HG03457 (cell line): ENCODE measurements around the gene CEP89.
"Not testable (repeated sequence)": the region's sequence is repeated elsewhere in the genome, so short reads cannot be mapped to it uniquely, and the experiment has no call there.

Experiments used
- ATAC-seq: cut with Tn5 transposase; IDR thresholded peaks from one replicate; pipeline ENCODE4 v1.9.1; 2021; ENCODE audit warnings: moderate number of reproducible peaks; ENCODE audit not compliant: unreplicated experiment

CEP89 gene

GRCh38 chr19:32848035-32848434 lies 123.7 kb downstream of the CEP89 start:
- ATAC-seq: not testable (repeated sequence)

DNA sequence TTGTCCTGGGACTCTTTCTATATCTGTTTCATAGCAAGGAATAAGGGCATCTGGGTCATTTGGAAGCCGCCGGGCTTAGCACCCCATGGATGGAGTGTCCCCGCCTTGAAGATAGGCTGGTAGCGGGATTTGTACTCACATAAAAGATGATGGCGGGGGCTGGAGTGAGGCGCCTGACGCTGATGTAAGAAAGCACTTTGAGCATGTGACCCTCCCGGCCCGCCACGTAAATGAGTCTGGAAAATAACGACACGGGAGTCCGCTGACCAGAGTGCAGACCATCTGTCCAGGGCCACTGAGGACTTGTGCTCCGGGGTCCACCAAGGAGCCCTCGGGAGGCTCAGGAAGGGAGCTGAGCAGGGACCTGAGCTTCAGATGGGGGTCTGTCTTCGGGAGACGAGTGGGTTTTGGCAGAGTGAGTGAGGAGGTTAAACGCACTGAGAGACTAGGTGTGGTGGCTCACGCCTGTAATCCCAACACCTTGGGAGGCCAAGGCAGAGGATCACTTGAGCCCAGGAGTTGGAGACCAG lies 128.0 kb downstream of the CEP89 start:
- ATAC-seq: no peak

- no peak for ATAC-seq
Observed at GRCh38 chr19:32842061-32842460, 129.7 kb downstream of the CEP89 start.

- no peak for ATAC-seq
Observed at GRCh38 chr19:32837531-32837930, 134.2 kb downstream of the CEP89 start.

GRCh38 chr19:32833388-32833787 lies 138.4 kb downstream of the CEP89 start:
- ATAC-seq: not testable (repeated sequence)

DNA sequence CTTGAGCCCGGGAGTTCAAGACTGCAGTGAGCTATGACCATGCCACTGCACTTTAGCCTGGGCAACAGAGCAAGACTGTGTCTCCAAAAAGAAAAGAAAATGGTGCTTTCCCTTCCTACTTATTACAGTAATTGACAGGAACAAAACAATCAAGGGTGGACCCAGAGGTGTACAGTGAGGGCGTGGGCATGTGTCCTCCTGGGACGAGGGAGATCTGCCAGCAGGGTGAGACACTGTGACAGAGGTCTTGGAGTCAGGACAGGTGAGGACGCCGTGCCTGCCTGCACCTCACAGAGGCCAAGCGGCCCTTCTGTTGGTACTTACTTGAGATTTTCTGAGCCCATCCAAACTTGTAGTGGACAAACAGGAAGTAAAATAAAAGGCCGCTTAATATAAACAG lies 138.9 kb downstream of the CEP89 start:
- ATAC-seq: not testable (repeated sequence)

GRCh38 chr19:32832094-32832493 lies 139.7 kb downstream of the CEP89 start:
- ATAC-seq: not testable (repeated sequence)

DNA sequence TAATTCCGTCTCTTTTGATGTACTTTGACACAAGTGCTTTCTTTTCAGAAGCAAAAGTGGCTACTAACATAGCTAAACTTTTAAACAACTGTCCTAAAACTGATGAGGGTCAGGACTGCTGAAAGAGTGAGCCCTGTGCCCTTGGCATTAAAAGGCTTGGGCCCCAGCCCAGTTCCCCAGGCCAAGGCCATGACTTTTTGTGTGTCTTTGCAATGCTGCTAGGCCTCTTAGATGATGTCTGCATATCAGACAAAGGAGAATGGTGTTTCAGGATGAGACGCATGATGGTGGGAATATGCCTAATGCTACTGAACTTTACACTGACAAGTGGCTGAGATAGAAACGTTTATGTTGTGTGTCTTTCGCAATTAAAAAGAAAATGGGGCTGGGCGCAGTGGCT lies 140.1 kb downstream of the CEP89 start:
- no peak for ATAC-seq

GRCh38 chr19:32830231-32831014 lies 141.3 kb downstream of the CEP89 start:
- ATAC-seq: no peak

- no peak for ATAC-seq
Observed at GRCh38 chr19:32829345-32829896, 142.3 kb downstream of the CEP89 start.

DNA sequence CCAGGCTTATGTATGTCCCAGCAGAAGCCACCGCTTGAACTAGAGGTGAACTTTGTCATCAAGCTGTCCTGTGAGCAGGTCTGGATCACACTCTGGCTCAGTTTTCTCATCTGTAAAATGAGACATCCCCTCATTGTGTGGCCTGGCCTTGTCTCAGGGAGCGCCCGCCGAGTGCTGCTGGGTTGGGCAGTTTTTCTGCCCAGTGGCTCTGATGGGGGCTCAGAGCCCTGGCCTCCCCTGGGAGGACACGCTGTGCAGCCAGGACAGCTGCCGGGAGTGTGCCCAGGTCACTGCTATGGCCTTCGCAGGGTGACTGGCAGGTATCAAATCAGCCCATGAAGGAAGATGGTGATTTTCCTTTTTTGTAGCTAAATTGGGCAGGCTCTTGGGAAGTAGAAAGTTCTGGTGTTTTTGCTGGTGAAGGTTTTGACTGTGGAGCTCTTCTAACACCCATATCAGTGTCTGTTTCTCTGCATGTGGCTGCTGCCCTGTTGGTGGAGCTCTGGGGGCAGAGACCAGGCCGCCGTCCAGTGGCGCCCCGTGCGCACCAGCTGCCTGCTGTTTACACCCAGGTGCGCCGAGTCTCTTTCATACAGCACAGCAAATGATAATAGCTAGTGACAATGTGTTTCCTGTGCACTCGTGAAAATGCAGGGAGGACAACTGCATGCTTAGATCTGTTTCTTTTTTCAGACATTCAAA lies 143.0 kb downstream of the CEP89 start:
- ATAC-seq: no peak

- no peak for ATAC-seq
Observed at GRCh38 chr19:32828139-32828538, 143.6 kb downstream of the CEP89 start.
